Glutamatergic neuron (in vitro differentiated cells): Measurements from ENCODE around the gene GRIK4. TPM values are rescaled to one million over a fixed set of nuclear protein-coding genes. Genes with fewer than 3 reads are reported as not detected.

Experiments
- DNase-seq: peaks from one replicate; pipeline ENCODE4 v3.0.0; 2022
- H3K27ac Mint-ChIP-seq: one replicate; pipeline ENCODE4 v1.8.0; 2020; ENCODE audit warnings: mild to moderate bottlenecking, mixed read lengths, inconsistent platforms; ENCODE audit not compliant: unreplicated experiment
- H3K27me3 Mint-ChIP-seq: one replicate; pipeline ENCODE4 v1.8.0; 2020; ENCODE audit warnings: mild to moderate bottlenecking, moderate library complexity, mixed read lengths, inconsistent platforms; ENCODE audit not compliant: unreplicated experiment
- H3K36me3 Mint-ChIP-seq: one replicate; pipeline ENCODE4 v1.8.0; 2020; ENCODE audit warnings: mild to moderate bottlenecking, mixed read lengths, inconsistent platforms; ENCODE audit not compliant: unreplicated experiment
- H3K4me1 Mint-ChIP-seq: one replicate; pipeline ENCODE4 v1.8.0; 2020; ENCODE audit warnings: mild to moderate bottlenecking, low read depth, mixed read lengths, inconsistent platforms; ENCODE audit not compliant: unreplicated experiment
- H3K4me3 Mint-ChIP-seq: one replicate; pipeline ENCODE4 v1.8.0; 2020; ENCODE audit warnings: mild to moderate bottlenecking, mixed read lengths, inconsistent platforms; ENCODE audit not compliant: unreplicated experiment
- H3K9me3 Mint-ChIP-seq: one replicate; pipeline ENCODE4 v1.8.0; 2020; ENCODE audit warnings: mild to moderate bottlenecking, moderate library complexity, mixed read lengths, inconsistent platforms; ENCODE audit not compliant: unreplicated experiment
- CTCF ChIP-seq: fragments of 200-600 bp; sonication (generic); IDR thresholded peaks from one replicate; pipeline ENCODE4 v1.5.0; 2021; ENCODE audit not compliant: partially characterized antibody, unreplicated experiment
- total RNA-seq: library from RNA; stranded (reverse); fragmentation: NEBNext Ultra II Directional; extraction: Animal tissue kit (Norgen Biotek cat#: 25700); gene quantifications from one replicate; pipeline ENCODE4 v1.2.1, GENCODE V29; 2021; ENCODE audit not compliant: unreplicated experiment

GRIK4 gene
- total RNA-seq, 1 donor from 2014 or later, result 3.6 TPM

- Mint-ChIP-seq H3K9me3 (peaks cover 3% of the 10 kb centered on the region), H3K27me3 (peaks cover 5% of the 10 kb centered on the region), H3K27ac (no peak overlapping the region), H3K4me3 (no peak overlapping the region), H3K36me3 (no peaks in the 10 kb centered on the region), H3K4me1 (peaks cover 7% of the 10 kb centered on the region)
- no peak for DNase-seq
- no peak for TF ChIP-seq CTCF
Observed at GRCh38 chr11:120735035-120735434, 223.5 kb downstream of the GRIK4 start.

GRCh38 chr11:120738516-120739046 is 227.0 kb downstream of the GRIK4 start:
- Mint-ChIP-seq H3K4me1 (peaks cover 20% of the 10 kb centered on the region), H3K27ac (no peak overlapping the region), H3K4me3 (no peak overlapping the region), H3K9me3 (peaks cover 5% of the 10 kb centered on the region), H3K27me3 (peaks cover 5% of the 10 kb centered on the region), H3K36me3 (no peaks in the 10 kb centered on the region)
- no peak for DNase-seq
- TF ChIP-seq CTCF, result no peak

- no peak for TF ChIP-seq CTCF
- Mint-ChIP-seq H3K36me3 (no peaks in the 10 kb centered on the region), H3K9me3 (peaks cover 5% of the 10 kb centered on the region), H3K4me1 (peaks cover 30% of the 10 kb centered on the region), H3K27me3 (peaks cover 5% of the 10 kb centered on the region), H3K4me3 (no peak overlapping the region), H3K27ac (peak overlapping the region; percentile 73)
- DNase-seq, result peak; percentile 67
Observed at GRCh38 chr11:120739780-120740179, 228.2 kb downstream of the GRIK4 start.

- Mint-ChIP-seq H3K27me3 (peaks cover 5% of the 10 kb centered on the region), H3K4me3 (no peak overlapping the region), H3K9me3 (peaks cover 5% of the 10 kb centered on the region), H3K4me1 (peaks cover 35% of the 10 kb centered on the region), H3K36me3 (no peaks in the 10 kb centered on the region), H3K27ac (peak overlapping the region; percentile 73)
- TF ChIP-seq CTCF, result no peak
- DNase-seq, result peak; percentile 33
Observed at GRCh38 chr11:120740380-120740779, 228.8 kb downstream of the GRIK4 start.

- Mint-ChIP-seq H3K27me3 (peaks cover 5% of the 10 kb centered on the region), H3K4me1 (peaks cover 67% of the 10 kb centered on the region), H3K4me3 (no peak overlapping the region), H3K27ac (peak overlapping the region; percentile 3), H3K36me3 (no peaks in the 10 kb centered on the region), H3K9me3 (peaks cover 7% of the 10 kb centered on the region)
- no peak for DNase-seq
- peak; percentile 64 for TF ChIP-seq CTCF
Observed at GRCh38 chr11:120744016-120744994, 232.8 kb downstream of the GRIK4 start.
